ENCODE results near the gene NDUFA13. TPM values are rescaled to one million over a fixed set of nuclear protein-coding genes. Genes with fewer than 3 reads are reported as not detected.
A peak's percentile ranks its signal among the peaks of the same experiment; 100 is the strongest.

The NDUFA13 gene
- total RNA-seq, 1 experiment from 2014 or later: 489 TPM

DNA sequence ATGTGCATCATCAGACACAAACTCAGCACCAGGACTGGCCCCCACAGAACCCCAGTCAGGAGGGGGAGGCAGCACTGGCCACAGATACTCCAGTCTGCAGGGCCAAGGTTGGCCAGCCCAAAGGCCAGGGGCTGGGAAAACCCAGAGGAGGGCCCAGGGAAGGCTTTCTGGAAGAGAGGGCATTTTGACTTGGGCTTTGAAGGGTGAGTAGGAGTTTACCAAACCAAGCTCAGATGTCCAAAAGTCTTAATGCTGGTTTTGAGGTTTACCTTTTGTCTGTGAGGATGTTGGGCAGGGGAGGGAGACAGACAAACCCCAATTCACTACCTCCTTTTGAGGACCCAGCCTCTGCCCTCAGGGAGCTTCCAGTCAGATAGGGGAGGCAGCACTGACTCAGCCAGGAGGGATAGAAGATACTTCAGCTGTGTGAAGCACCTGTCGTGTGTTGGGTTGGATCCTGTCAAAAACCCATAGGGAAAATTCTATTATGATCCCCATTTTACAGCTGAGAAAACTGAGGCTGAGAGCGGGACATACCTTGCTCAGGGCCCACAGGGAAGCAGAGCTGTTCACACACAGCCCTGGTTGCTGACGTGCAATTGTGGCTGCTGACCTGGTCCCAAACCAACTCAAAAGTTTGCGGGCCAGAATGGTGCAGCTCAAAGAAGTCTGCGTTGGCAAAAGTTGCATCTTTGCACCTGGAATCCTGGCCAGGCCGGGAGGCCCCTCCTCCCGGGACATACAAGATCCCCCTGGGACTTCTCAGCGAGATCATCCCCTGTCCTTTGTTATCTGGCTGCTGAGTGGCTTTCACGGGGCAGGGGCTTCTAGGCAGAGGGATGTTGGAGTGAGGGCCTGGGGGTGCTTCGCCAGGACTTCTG lies 35.2 kb downstream of the NDUFA13 start:
- Mint-ChIP-seq H3K27ac (peak overlapping the region in 1 of 3 experiments; percentile 59; a peak in 1 of 7 replicates), H3K36me3 (ENCODE audit: insufficient read depth in 1 of 3, low read depth in 3 of 3) (no peaks in the 10 kb centered on the region; a peak in 1 of 7 replicates), H3K27me3 (ENCODE audit: low read depth) (peaks cover 7% of the 10 kb centered on the region), H3K9me3 (no peaks in the 10 kb centered on the region; a peak in 1 of 5 replicates), H3K4me1 (peaks cover 0 to 8% of the 10 kb centered on the region in 2 experiments; a peak in 2 of 4 replicates), H3K4me3 (no peak overlapping the region)
- Histone ChIP-seq H4K20me1 (ENCODE audit: control insufficient read depth, insufficient read depth, insufficient read length) (no peaks in the 10 kb centered on the region), H2AFZ (ENCODE audit: low read length) (no peak overlapping the region), H2BK15ac (ENCODE audit: low read depth, low read length) (no peak overlapping the region), H3K9ac (ENCODE audit: extremely low read depth, insufficient read length, low read length) (no peak overlapping the region), H4K8ac (replicated peaks; ENCODE audit: insufficient read length, low read depth, low read length) (no peak overlapping the region), H3K4me1 (ENCODE audit: insufficient read depth, low read length) (no peaks in the 10 kb centered on the region), H3K56ac (ENCODE audit: insufficient read length, low read depth, low read length) (no peak overlapping the region), H3K23ac (ENCODE audit: insufficient read length, low read depth, low read length) (no peak overlapping the region), H2BK5ac (ENCODE audit: insufficient read length, low read length) (no peak overlapping the region), H2BK20ac (ENCODE audit: low read depth, low read length, poor library complexity, severe bottlenecking) (no peak overlapping the region), H4K5ac (ENCODE audit: insufficient read length, low read depth, low read length) (no peak overlapping the region), H3K4me2 (ENCODE audit: insufficient read depth, insufficient read length, low read length) (no peak overlapping the region), H3K27ac (ENCODE audit: insufficient read length, low read depth, low read length) (no peak overlapping the region), H2BK120ac (ENCODE audit: low read depth, low read length, poor library complexity, severe bottlenecking) (no peak overlapping the region), H3K27me3 (ENCODE audit: insufficient read depth, low read length) (no peaks in the 10 kb centered on the region), H3K79me2 (ENCODE audit: insufficient read depth, low read length) (no peaks in the 10 kb centered on the region), H3K4ac (ENCODE audit: low read depth, low read length) (no peak overlapping the region), H3K23me2 (ENCODE audit: insufficient read length, low read depth, low read length, poor library complexity, severe bottlenecking) (no peaks in the 10 kb centered on the region), H3K18ac (ENCODE audit: insufficient read length, low read depth, low read length) (no peak overlapping the region), H3K79me1 (ENCODE audit: insufficient read depth, low read depth, low read length, poor library complexity, severe bottlenecking) (no peaks in the 10 kb centered on the region), H3T11ph (ENCODE audit: low read length) (no peak overlapping the region), H4K91ac (ENCODE audit: insufficient read length, low read depth, low read length) (no peak overlapping the region), H2AK5ac (ENCODE audit: insufficient read length, low read length) (no peak overlapping the region), H3K9me3 (ENCODE audit: control insufficient read depth, low read depth, low read length) (no peaks in the 10 kb centered on the region), H2BK12ac (ENCODE audit: insufficient read length, low read depth, low read length) (no peak overlapping the region), H3K14ac (ENCODE audit: insufficient read depth, low read length) (no peak overlapping the region)
- WGBS (ENCODE audit: extremely low coverage, insufficient read length, low lambda C conversion rate): no CpG with 5 or more reads among the region's 10 CpGs
- TF ChIP-seq, protein P1, sequence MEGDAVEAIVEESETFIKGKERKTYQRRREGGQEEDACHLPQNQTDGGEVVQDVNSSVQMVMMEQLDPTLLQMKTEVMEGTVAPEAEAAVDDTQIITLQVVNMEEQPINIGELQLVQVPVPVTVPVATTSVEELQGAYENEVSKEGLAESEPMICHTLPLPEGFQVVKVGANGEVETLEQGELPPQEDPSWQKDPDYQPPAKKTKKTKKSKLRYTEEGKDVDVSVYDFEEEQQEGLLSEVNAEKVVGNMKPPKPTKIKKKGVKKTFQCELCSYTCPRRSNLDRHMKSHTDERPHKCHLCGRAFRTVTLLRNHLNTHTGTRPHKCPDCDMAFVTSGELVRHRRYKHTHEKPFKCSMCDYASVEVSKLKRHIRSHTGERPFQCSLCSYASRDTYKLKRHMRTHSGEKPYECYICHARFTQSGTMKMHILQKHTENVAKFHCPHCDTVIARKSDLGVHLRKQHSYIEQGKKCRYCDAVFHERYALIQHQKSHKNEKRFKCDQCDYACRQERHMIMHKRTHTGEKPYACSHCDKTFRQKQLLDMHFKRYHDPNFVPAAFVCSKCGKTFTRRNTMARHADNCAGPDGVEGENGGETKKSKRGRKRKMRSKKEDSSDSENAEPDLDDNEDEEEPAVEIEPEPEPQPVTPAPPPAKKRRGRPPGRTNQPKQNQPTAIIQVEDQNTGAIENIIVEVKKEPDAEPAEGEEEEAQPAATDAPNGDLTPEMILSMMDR (conservative IDR thresholded peaks at IDR 0.05): no peak
- DNase-seq: peak; percentile 32

Measured in H9 (cell line).